NT2/D1 (cell line): ENCODE measurements around the gene CHD5.

Source experiments
- DNase-seq: peaks from one replicate; pipeline ENCODE4 v3.0.0-alpha.2; 2011; ENCODE audit warnings: low read depth, low spot score
- H3K27me3 ChIP-seq: 2 replicates; pipeline ENCODE4 v1.6.0; 2011; ENCODE audit warnings: mild to moderate bottlenecking; ENCODE audit not compliant: insufficient read length, insufficient read depth
- H3K36me3 ChIP-seq: 2 replicates; pipeline ENCODE4 v1.6.1; 2011; ENCODE audit warnings: mild to moderate bottlenecking, low read length, mixed read lengths; ENCODE audit not compliant: insufficient read depth, insufficient read length
- H3K4me1 ChIP-seq: 2 replicates; pipeline ENCODE4 v1.5.1; 2011; ENCODE audit not compliant: insufficient read depth, insufficient read length
- H3K4me3 ChIP-seq: 2 replicates; pipeline ENCODE4 v1.5.1; 2011; ENCODE audit warnings: low read depth; ENCODE audit not compliant: insufficient read length
- H3K9ac ChIP-seq: 2 replicates; pipeline ENCODE4 v1.6.0; 2011; ENCODE audit warnings: low read depth; ENCODE audit not compliant: insufficient read length
- H3K9me3 ChIP-seq: 2 replicates; pipeline ENCODE4 v1.5.1; 2011; ENCODE audit warnings: mild to moderate bottlenecking, low read length; ENCODE audit not compliant: insufficient read depth
- SUZ12 ChIP-seq: IDR thresholded peaks from 2 replicates; pipeline ENCODE4 v1.6.1; 2011; ENCODE audit not compliant: insufficient read length, insufficient read depth; ENCODE audit errors: extremely low read depth
- YY1 ChIP-seq: IDR thresholded peaks from 2 replicates; pipeline ENCODE4 v1.6.1; 2011; ENCODE audit not compliant: insufficient read length, insufficient read depth
- ZNF274 ChIP-seq: IDR thresholded peaks from 2 replicates; pipeline ENCODE4 v1.6.1; 2011; ENCODE audit warnings: mild to moderate bottlenecking, low read depth, low read length

CHD5 gene

GRCh38 chr1:6199298-6200187, 19.4 kb upstream of the CHD5 start, which contains the start of gene RPL22:
Gene RPL22, minus strand, starts transcription at chr1:6199595. Its CDS starts 22 bp downstream, at chr1:6199573.
- H3K9me3 ChIP-seq, result no peaks in the 10 kb centered on the region
- peak within 1 kb of the TSS; percentile 89 for H3K9ac ChIP-seq
- H3K36me3 ChIP-seq, result peaks cover 20% of the 10 kb centered on the region
- H3K4me3 ChIP-seq, result peak within 1 kb of the TSS; percentile 68
- H3K4me1 ChIP-seq, result no peaks in the 10 kb centered on the region
- H3K27me3 ChIP-seq, result no peaks in the 10 kb centered on the region
- DNase-seq, result peak; percentile 84
- TF ChIP-seq SUZ12, result no peak
- TF ChIP-seq ZNF274, result no peak
- TF ChIP-seq YY1, result peak; percentile 31

GRCh38 chr1:6198646-6199297, 18.7 kb upstream of the CHD5 start:
- Histone ChIP-seq H3K36me3 (peaks cover 27% of the 10 kb centered on the region), H3K9ac (peak overlapping the region; percentile 89), H3K4me1 (no peaks in the 10 kb centered on the region), H3K9me3 (no peaks in the 10 kb centered on the region), H3K4me3 (peak overlapping the region; percentile 68), H3K27me3 (no peaks in the 10 kb centered on the region)
- no peak for DNase-seq
- no peak for TF ChIP-seq ZNF274

- TF ChIP-seq YY1, result no peak
- no peak for TF ChIP-seq SUZ12
- no peak for TF ChIP-seq ZNF274
- Histone ChIP-seq H3K36me3 (peaks cover 35% of the 10 kb centered on the region), H3K4me3 (peak overlapping the region; percentile 68), H3K9ac (peak overlapping the region; percentile 89), H3K9me3 (no peaks in the 10 kb centered on the region), H3K27me3 (no peaks in the 10 kb centered on the region), H3K4me1 (no peaks in the 10 kb centered on the region)
- no peak for DNase-seq
These were observed 17.8 kb upstream of the CHD5 start for GRCh38 chr1:6197746-6198427.

GRCh38 chr1:6191968-6192367, 11.8 kb upstream of the CHD5 start:
- Histone ChIP-seq H3K27me3 (no peaks in the 10 kb centered on the region), H3K4me1 (no peaks in the 10 kb centered on the region), H3K9me3 (no peaks in the 10 kb centered on the region), H3K36me3 (peaks cover 45% of the 10 kb centered on the region), H3K9ac (no peak overlapping the region), H3K4me3 (no peak overlapping the region)
- no peak for DNase-seq
- TF ChIP-seq YY1 (no peak), SUZ12 (no peak), ZNF274 (no peak)

GRCh38 chr1:6188466-6188865, 8.3 kb upstream of the CHD5 start:
- DNase-seq, result no peak
- H3K9ac ChIP-seq, result no peak overlapping the region
- H3K4me3 ChIP-seq, result no peak overlapping the region
- no peaks in the 10 kb centered on the region for H3K4me1 ChIP-seq
- no peaks in the 10 kb centered on the region for H3K9me3 ChIP-seq
- no peak for TF ChIP-seq YY1
- no peak for TF ChIP-seq SUZ12
- no peak for TF ChIP-seq ZNF274
- H3K36me3 ChIP-seq, result peaks cover 28% of the 10 kb centered on the region
- no peaks in the 10 kb centered on the region for H3K27me3 ChIP-seq

- H3K36me3 ChIP-seq, result peaks cover 14% of the 10 kb centered on the region
- no peak for DNase-seq
- no peaks in the 10 kb centered on the region for H3K9me3 ChIP-seq
- H3K27me3 ChIP-seq, result no peaks in the 10 kb centered on the region
- H3K9ac ChIP-seq, result no peak overlapping the region
- TF ChIP-seq SUZ12, result no peak
- no peak for TF ChIP-seq ZNF274
- no peak for TF ChIP-seq YY1
- no peaks in the 10 kb centered on the region for H3K4me1 ChIP-seq
- no peak overlapping the region for H3K4me3 ChIP-seq
These were observed 5.7 kb upstream of the CHD5 start for GRCh38 chr1:6185635-6186382.
